Endothelial cell (in vitro differentiated cells): ENCODE results near the gene NEIL1. TPM values are rescaled to one million over a fixed set of nuclear protein-coding genes. Genes with fewer than 3 reads are reported as not detected.
"Not testable (repeated sequence)": the region's sequence is repeated elsewhere in the genome, so short reads cannot be mapped to it uniquely, and the experiment has no call there.

ENCODE experiments used
- DNase-seq: peaks from one replicate; pipeline ENCODE4 v3.0.0; 2021; ENCODE audit warnings: low spot score
- H3K27ac Mint-ChIP-seq: one replicate; pipeline ENCODE4 v1.8.0; 2021; ENCODE audit warnings: mixed read lengths, inconsistent platforms; ENCODE audit not compliant: unreplicated experiment
- H3K27me3 Mint-ChIP-seq: one replicate; pipeline ENCODE4 v1.8.0; 2021; ENCODE audit warnings: mild to moderate bottlenecking, moderate library complexity, mixed read lengths, inconsistent platforms; ENCODE audit not compliant: unreplicated experiment
- H3K36me3 Mint-ChIP-seq: one replicate; pipeline ENCODE4 v1.8.0; 2021; ENCODE audit warnings: mild to moderate bottlenecking, low read depth, mixed read lengths, inconsistent platforms; ENCODE audit not compliant: unreplicated experiment
- H3K4me1 Mint-ChIP-seq: one replicate; pipeline ENCODE4 v1.8.0; 2021; ENCODE audit warnings: mild to moderate bottlenecking, mixed read lengths, inconsistent platforms; ENCODE audit not compliant: unreplicated experiment
- H3K4me3 Mint-ChIP-seq: one replicate; pipeline ENCODE4 v1.8.0; 2021; ENCODE audit warnings: mild to moderate bottlenecking, mixed read lengths, inconsistent platforms; ENCODE audit not compliant: unreplicated experiment
- H3K9me3 Mint-ChIP-seq: one replicate; pipeline ENCODE4 v1.8.0; 2021; ENCODE audit warnings: mixed read lengths, inconsistent platforms; ENCODE audit not compliant: unreplicated experiment
- total RNA-seq: library from RNA; stranded (reverse); fragmentation: NEBNext Ultra II Directional; extraction: Animal tissue kit (Norgen Biotek cat#: 25700); gene quantifications from one replicate; pipeline ENCODE4 v1.2.1, GENCODE V29; 2021; ENCODE audit not compliant: unreplicated experiment
- TF ChIP-seq, protein P1 (sequence below): fragments of 200-600 bp; sonication (generic); IDR thresholded peaks from one replicate; pipeline ENCODE4 v1.5.0; 2021; ENCODE audit warnings: antibody characterized with exemption; ENCODE audit not compliant: unreplicated experiment

The NEIL1 gene
- total RNA-seq, 1 donor from 2014 or later = 149 TPM

GRCh38 chr15:75327491-75327890 is 19.3 kb upstream of the NEIL1 start:
- H3K9me3 Mint-ChIP-seq = no peaks in the 10 kb centered on the region
- no peak overlapping the region for H3K27ac Mint-ChIP-seq
- H3K36me3 Mint-ChIP-seq = peaks cover 4% of the 10 kb centered on the region
- DNase-seq = no peak
- TF ChIP-seq, protein P1, sequence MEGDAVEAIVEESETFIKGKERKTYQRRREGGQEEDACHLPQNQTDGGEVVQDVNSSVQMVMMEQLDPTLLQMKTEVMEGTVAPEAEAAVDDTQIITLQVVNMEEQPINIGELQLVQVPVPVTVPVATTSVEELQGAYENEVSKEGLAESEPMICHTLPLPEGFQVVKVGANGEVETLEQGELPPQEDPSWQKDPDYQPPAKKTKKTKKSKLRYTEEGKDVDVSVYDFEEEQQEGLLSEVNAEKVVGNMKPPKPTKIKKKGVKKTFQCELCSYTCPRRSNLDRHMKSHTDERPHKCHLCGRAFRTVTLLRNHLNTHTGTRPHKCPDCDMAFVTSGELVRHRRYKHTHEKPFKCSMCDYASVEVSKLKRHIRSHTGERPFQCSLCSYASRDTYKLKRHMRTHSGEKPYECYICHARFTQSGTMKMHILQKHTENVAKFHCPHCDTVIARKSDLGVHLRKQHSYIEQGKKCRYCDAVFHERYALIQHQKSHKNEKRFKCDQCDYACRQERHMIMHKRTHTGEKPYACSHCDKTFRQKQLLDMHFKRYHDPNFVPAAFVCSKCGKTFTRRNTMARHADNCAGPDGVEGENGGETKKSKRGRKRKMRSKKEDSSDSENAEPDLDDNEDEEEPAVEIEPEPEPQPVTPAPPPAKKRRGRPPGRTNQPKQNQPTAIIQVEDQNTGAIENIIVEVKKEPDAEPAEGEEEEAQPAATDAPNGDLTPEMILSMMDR = no peak
- H3K4me1 Mint-ChIP-seq = no peaks in the 10 kb centered on the region
- H3K4me3 Mint-ChIP-seq = no peak overlapping the region
- H3K27me3 Mint-ChIP-seq = peaks cover 2% of the 10 kb centered on the region

DNA sequence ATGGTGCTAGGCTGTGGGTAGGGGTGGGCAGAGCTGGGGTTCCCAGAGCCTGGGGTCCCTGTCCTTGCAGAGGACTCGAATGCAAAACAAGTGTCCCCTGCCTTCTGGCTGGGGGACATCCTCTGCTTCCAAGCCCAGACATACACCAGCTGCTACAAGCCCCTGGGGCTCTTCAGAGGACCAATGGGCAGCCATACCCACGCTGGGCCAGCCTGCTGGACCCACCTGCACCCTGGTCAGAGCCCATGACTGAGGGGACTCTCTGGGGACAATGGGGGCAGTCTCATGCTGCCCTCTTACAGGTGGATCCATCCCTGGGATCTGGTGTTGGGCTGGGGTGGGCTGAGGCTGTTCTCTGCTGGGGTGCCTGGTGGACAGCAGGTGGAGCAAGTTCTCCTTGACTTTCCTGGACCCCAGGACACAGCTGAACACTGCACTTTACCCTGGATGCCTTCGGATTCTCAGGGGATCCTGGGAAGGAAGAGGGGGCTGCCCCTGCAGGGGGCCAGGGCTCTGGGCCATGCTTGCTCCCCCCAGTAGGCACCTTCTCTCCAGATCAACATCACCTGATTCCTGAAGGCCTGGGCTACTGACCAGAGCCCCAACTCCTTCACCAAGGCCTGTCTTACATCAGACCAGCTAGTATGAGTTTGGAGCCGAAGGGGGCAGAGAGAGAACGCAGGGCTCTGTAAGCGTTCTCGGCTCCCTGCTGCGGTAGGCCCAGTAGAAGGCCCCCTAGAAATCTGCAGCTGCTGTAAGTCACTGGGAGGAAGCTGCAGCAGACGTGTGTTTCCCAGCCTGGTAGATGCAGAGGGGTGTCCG is 18.1 kb upstream of the NEIL1 start:
- no peak for DNase-seq
- peaks cover 2% of the 10 kb centered on the region for H3K27me3 Mint-ChIP-seq
- no peak overlapping the region for H3K4me3 Mint-ChIP-seq
- H3K9me3 Mint-ChIP-seq = no peaks in the 10 kb centered on the region
- peaks cover 4% of the 10 kb centered on the region for H3K36me3 Mint-ChIP-seq
- no peak overlapping the region for H3K27ac Mint-ChIP-seq
- TF ChIP-seq, protein P1 = no peak
- no peaks in the 10 kb centered on the region for H3K4me1 Mint-ChIP-seq

GRCh38 chr15:75329571-75329970 is 17.3 kb upstream of the NEIL1 start:
- Mint-ChIP-seq H3K4me1 (no peaks in the 10 kb centered on the region), H3K9me3 (no peaks in the 10 kb centered on the region), H3K36me3 (peaks cover 4% of the 10 kb centered on the region), H3K4me3 (no peak overlapping the region), H3K27ac (no peak overlapping the region), H3K27me3 (peaks cover 2% of the 10 kb centered on the region)
- TF ChIP-seq, protein P1 = no peak
- DNase-seq = no peak

DNA sequence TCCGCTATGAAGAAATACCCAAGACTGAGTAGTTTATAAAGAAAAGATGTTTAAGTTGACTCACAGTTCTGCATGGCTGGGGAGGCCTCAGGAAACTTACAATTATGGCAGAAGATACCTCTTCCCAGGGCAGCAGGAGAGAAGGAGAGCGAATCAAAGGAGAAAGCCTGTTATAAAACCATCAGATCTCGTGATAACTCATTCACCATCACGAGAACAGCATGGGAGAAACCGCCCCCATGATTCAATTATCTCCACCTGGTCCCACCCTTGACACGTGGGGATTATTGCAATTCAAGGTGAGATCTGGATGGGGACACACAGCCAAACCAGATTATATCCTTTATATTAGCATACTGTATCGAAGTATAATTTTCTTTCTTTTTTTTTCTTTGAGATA is 14.7 kb upstream of the NEIL1 start:
- H3K4me1 Mint-ChIP-seq = peaks cover 14% of the 10 kb centered on the region
- H3K27ac Mint-ChIP-seq, H3K4me3 Mint-ChIP-seq, H3K9me3 Mint-ChIP-seq, H3K36me3 Mint-ChIP-seq, DNase-seq: not testable (repeated sequence)
- H3K27me3 Mint-ChIP-seq = peaks cover 20% of the 10 kb centered on the region

GRCh38 chr15:75333654-75334419 is 13.0 kb upstream of the NEIL1 start:
- H3K9me3 Mint-ChIP-seq, H3K4me3 Mint-ChIP-seq, DNase-seq, H3K27ac Mint-ChIP-seq, H3K36me3 Mint-ChIP-seq: not testable (repeated sequence)
- Mint-ChIP-seq H3K4me1 (peaks cover 17% of the 10 kb centered on the region), H3K27me3 (peaks cover 21% of the 10 kb centered on the region)

GRCh38 chr15:75335313-75335704 is 11.5 kb upstream of the NEIL1 start:
- H3K36me3 Mint-ChIP-seq = peaks cover 5% of the 10 kb centered on the region
- H3K4me1 Mint-ChIP-seq = peaks cover 17% of the 10 kb centered on the region
- peaks cover 21% of the 10 kb centered on the region for H3K27me3 Mint-ChIP-seq
- no peak for DNase-seq
- H3K27ac Mint-ChIP-seq = no peak overlapping the region
- TF ChIP-seq, protein P1 = no peak
- H3K9me3 Mint-ChIP-seq = no peaks in the 10 kb centered on the region
- peak overlapping the region; percentile 96 for H3K4me3 Mint-ChIP-seq
